ENCODE data around the gene AMOTL2.

AMOTL2 gene

DNA sequence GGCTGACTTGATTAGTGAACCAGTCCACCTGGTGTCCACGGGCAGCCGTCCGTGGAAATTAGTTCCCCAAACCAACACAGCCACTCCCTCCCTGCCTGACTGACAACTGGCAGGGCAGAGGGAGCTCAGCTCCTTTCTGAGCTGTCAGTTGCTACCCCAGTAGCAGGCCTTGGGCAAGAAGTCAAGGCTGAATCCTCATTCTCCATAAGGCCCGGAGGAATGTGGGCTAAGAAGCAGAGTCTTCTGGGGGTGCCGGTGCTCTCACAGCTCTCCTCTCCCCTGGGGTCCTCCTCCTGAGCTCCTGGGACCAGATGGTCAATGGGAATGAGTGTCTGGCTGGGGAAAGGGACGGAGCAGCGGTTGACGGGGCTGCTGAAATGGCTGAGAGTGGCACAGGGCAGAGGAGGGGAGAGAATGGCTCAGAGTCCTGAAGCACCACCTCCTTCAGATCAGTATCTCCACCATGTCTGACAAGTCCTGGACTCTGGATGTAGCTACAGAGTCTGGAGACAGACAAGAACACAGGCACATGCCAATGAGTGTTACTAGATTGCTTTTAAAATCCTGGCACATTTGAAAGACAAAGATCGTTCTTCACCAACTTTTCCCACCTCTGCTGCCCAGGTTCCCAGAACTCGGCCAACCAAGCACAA, 16.9 kb downstream of the AMOTL2 start:
- no peaks in the 10 kb centered on the region for H3K9me3 ChIP-seq (ENCODE audit: control insufficient read depth, low read length)
- peaks cover 85% of the 10 kb centered on the region for H3K36me3 ChIP-seq (ENCODE audit: control insufficient read depth, insufficient read depth, low read length)
- H3K4me3 ChIP-seq (ENCODE audit: extremely low read depth, insufficient read depth, low read length, poor library complexity, severe bottlenecking) = no peak overlapping the region
- H3K4me1 ChIP-seq (ENCODE audit: control insufficient read depth, insufficient read depth, low read length, poor library complexity, severe bottlenecking) = peaks cover 67% of the 10 kb centered on the region
- H3K27ac ChIP-seq (ENCODE audit: low read depth, low read length, severe bottlenecking) = peak overlapping the region; percentile 99
- 92% methylated on average over 4 of the region's 10 CpGs for WGBS, 2 experiments (ENCODE audit: insufficient coverage in 2 of 2)

DNA sequence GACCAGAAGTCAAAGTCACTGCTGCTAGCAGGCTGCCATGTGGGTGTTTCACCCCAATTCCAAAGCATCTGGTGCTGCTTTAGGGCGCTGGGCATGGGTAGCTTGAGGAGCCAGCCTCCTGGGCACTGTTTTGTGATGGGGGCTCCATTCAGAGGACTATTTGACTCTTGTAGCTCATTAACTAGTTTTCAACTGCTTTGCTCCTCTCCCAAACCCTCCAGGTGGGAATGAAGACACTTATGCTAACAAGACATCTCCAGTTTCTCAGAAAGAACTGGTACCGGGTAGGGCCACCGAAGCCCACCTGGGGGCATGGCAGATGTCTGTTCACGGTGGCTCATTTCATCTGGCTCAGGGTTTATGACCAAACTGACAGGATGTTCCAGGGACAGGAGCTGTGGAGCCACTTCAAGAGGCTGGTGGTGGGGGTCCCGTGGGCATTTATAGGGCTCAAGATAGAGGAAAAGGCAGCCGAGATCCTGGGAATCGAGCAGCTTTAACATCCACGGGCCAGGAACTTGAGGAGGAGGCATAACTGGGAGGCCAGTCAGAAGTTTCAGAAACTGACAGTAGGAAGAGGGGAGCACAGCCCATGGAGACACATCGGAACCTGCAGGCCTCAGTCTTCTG, 17.7 kb downstream of the AMOTL2 start:
- WGBS, 2 experiments (ENCODE audit: insufficient coverage in 2 of 2) = 94 to 98% methylated on average over 8 of the region's 9 CpGs
- peaks cover 79% of the 10 kb centered on the region for H3K36me3 ChIP-seq (ENCODE audit: control insufficient read depth, insufficient read depth, low read length)
- no peaks in the 10 kb centered on the region for H3K9me3 ChIP-seq (ENCODE audit: control insufficient read depth, low read length)
- H3K27ac ChIP-seq (ENCODE audit: low read depth, low read length, severe bottlenecking) = peak overlapping the region; percentile 99
- peaks cover 58% of the 10 kb centered on the region for H3K4me1 ChIP-seq (ENCODE audit: control insufficient read depth, insufficient read depth, low read length, poor library complexity, severe bottlenecking)
- no peak overlapping the region for H3K4me3 ChIP-seq (ENCODE audit: extremely low read depth, insufficient read depth, low read length, poor library complexity, severe bottlenecking)

DNA sequence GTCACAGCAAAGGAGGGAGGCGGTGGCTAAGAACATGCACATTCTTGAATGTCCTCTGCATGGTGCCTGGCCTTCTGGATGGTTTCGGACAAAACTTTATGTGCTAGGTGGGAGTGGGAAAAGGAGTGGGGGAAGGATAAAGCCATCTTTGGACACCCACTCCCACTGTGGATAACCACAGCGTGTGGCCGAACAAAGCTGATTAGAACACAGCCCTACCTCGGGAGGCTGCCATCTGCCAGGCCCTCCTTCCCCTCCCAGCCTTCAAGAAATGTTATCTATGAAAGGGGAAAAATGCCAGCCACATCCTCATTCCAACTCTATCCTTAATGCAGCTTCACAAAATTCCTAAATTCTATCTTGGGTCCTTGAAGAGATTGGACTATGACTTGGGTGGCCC, 18.8 kb downstream of the AMOTL2 start:
- Histone ChIP-seq H3K27ac (ENCODE audit: low read depth, low read length, severe bottlenecking) (peak overlapping the region; percentile 43), H3K36me3 (ENCODE audit: control insufficient read depth, insufficient read depth, low read length) (peaks cover 68% of the 10 kb centered on the region), H3K4me1 (ENCODE audit: control insufficient read depth, insufficient read depth, low read length, poor library complexity, severe bottlenecking) (peaks cover 48% of the 10 kb centered on the region), H3K9me3 (ENCODE audit: control insufficient read depth, low read length) (no peaks in the 10 kb centered on the region), H3K4me3 (ENCODE audit: extremely low read depth, insufficient read depth, low read length, poor library complexity, severe bottlenecking) (no peak overlapping the region)
- 93% methylated on average over 3 of the region's 5 CpGs; no CpG with 5 or more reads in 1 of the 2 experiments for WGBS, 2 experiments (ENCODE audit: insufficient coverage in 2 of 2)

DNA sequence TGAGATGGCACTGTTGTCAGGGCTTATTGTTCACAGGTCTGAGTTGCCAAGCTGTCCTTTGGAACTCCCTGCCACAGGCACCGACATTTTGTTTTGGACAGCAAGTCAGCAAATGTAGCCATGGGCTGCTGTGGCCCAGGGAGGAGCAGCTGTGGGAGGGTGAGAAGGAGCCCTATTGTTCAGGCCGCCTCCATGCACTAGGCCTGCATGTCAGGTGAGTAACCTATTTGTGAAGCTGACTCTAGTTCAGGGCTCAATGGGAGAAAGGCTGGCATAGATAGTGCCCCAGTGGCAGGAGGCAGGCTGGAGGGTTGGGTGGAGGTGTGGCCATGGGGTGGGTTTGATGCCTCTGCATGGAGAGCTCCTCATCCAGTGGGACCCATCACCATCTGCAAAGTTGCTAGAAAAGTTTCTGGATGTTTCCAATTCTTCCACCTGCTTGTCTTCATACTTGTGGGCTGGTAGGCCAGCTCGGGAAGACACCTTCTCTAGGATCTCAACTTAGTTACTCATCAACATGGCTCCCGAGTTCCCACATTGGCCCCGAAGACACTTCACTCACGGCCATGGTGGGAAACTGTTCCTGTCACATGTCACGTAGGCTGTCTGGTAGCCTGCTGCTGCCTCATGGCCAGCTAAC, 19.5 kb downstream of the AMOTL2 start:
- H3K27ac ChIP-seq (ENCODE audit: low read depth, low read length, severe bottlenecking) = peak overlapping the region; percentile 51
- H3K9me3 ChIP-seq (ENCODE audit: control insufficient read depth, low read length) = no peaks in the 10 kb centered on the region
- 92 to 99% methylated on average over 5 to 7 of the region's 7 CpGs for WGBS, 2 experiments (ENCODE audit: insufficient coverage in 2 of 2)
- H3K36me3 ChIP-seq (ENCODE audit: control insufficient read depth, insufficient read depth, low read length) = peaks cover 61% of the 10 kb centered on the region
- no peak overlapping the region for H3K4me3 ChIP-seq (ENCODE audit: extremely low read depth, insufficient read depth, low read length, poor library complexity, severe bottlenecking)
- H3K4me1 ChIP-seq (ENCODE audit: control insufficient read depth, insufficient read depth, low read length, poor library complexity, severe bottlenecking) = peaks cover 43% of the 10 kb centered on the region

DNA sequence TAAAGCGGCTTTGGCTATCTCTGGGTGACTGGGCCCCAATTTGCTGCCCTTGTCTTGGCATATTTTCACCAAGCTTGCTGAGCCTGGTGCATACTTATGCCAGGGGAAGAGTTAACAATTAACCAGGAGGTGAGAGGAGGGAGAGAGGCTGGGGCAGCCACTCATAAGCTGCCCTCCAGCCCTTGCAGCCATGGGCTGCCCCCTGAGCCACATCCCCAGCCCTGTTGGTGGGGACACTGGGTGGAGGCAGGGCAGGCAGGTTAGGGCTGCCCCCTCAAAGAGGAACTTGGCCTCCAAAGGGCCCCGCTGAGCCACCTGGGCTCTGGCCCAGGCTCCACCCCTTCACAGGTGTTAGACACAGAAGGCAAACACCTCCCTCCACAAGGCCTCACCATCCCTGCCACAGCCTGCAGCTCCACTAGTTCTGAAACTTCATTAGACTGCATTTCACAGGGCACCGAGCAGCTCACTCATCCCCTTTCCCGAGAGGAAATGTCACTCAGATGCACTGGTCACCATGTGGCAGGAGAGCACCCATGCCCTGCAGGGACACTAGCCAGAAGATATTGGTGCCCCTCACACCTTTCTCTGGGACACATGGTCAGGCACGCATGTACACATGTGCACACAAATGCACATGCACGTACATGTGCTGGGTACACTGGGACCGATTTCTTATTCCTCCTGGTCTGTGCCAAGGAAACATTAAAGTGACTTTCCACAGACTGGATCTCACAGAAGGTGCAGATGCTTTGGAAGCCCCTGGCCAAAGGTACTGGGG, 20.2 kb downstream of the AMOTL2 start:
- WGBS, 2 experiments (ENCODE audit: insufficient coverage in 2 of 2) = 94 to 97% methylated on average over 6 to 7 of the region's 7 CpGs
- Histone ChIP-seq H3K4me3 (ENCODE audit: extremely low read depth, insufficient read depth, low read length, poor library complexity, severe bottlenecking) (no peak overlapping the region), H3K36me3 (ENCODE audit: control insufficient read depth, insufficient read depth, low read length) (peaks cover 54% of the 10 kb centered on the region), H3K4me1 (ENCODE audit: control insufficient read depth, insufficient read depth, low read length, poor library complexity, severe bottlenecking) (peaks cover 39% of the 10 kb centered on the region), H3K27ac (ENCODE audit: low read depth, low read length, severe bottlenecking) (no peak overlapping the region), H3K9me3 (ENCODE audit: control insufficient read depth, low read length) (no peaks in the 10 kb centered on the region)

DNA sequence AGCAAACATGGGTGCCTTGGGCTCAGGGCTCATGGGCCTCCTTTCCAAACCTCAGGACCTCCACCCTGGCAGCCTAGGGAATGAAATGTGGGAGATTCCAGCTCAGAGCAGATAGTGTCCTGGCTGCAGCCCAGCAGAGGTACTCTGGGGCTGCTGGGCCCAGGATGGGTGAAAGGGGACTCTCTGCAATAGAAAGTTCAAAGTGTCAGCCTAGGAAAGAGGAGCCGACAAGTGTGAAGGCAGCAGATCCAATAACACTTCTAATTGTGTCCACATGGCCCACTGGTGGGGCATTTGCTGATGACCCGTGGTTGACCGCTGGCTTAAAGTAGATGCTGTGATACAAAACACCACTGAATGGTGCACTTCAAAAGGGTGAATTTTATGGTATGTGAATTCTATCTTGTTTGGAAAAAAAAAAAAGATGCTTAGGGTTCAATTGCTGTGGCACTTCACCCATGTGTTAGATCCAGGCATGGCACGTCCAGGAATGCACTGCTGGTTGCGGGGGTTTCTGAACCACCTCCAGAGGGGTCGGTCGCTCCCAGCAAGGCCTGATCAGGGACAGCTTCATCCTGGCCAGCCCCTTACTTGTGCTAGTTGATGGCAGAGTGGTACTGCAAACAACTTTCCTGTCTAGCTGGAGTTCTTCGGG, 20.9 kb downstream of the AMOTL2 start:
- Histone ChIP-seq H3K36me3 (ENCODE audit: control insufficient read depth, insufficient read depth, low read length) (peaks cover 47% of the 10 kb centered on the region), H3K27ac (ENCODE audit: low read depth, low read length, severe bottlenecking) (no peak overlapping the region), H3K4me1 (ENCODE audit: control insufficient read depth, insufficient read depth, low read length, poor library complexity, severe bottlenecking) (peaks cover 37% of the 10 kb centered on the region), H3K9me3 (ENCODE audit: control insufficient read depth, low read length) (no peaks in the 10 kb centered on the region), H3K4me3 (ENCODE audit: extremely low read depth, insufficient read depth, low read length, poor library complexity, severe bottlenecking) (no peak overlapping the region)
- WGBS, 2 experiments (ENCODE audit: insufficient coverage in 2 of 2) = 96 to 98% methylated on average over 5 to 8 of the region's 8 CpGs

DNA sequence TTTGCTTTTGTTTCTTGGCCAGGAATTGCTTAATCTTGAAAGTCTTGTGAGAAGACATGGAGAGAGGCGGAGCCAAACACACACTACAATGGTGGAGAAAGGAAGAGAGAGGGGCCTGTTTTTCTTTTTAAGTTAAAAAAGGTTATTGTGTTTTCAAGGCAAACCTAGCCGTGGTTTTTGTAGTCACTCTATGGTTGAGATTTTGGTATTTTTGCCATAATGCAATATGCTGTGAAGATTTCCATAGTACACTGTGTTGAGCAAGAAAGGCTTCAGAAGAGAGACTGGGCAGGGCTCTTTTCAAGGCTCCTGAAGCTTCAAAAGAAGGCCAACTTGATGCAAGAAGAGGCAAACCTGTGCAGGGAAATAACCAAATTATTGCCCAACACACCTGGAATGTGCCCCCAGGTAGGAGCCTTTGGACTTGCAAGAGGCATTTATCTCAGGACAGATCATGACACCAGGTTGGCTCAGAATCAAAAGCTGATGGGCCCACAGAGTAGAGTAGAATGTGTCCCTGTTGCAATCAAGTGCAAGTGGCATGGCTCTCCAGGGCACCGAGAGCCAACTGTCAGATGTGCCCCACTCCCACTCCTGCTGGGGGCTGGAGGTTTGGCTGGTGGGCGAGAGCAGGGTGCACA, 22.1 kb downstream of the AMOTL2 start:
- Histone ChIP-seq H3K27ac (ENCODE audit: low read depth, low read length, severe bottlenecking) (no peak overlapping the region), H3K9me3 (ENCODE audit: control insufficient read depth, low read length) (peaks cover 4% of the 10 kb centered on the region), H3K4me1 (ENCODE audit: control insufficient read depth, insufficient read depth, low read length, poor library complexity, severe bottlenecking) (peaks cover 27% of the 10 kb centered on the region), H3K36me3 (ENCODE audit: control insufficient read depth, insufficient read depth, low read length) (peaks cover 38% of the 10 kb centered on the region), H3K4me3 (ENCODE audit: extremely low read depth, insufficient read depth, low read length, poor library complexity, severe bottlenecking) (no peak overlapping the region)
- WGBS, 2 experiments (ENCODE audit: insufficient coverage in 2 of 2) = 56 to 80% methylated on average over 2 to 4 of the region's 4 CpGs

DNA sequence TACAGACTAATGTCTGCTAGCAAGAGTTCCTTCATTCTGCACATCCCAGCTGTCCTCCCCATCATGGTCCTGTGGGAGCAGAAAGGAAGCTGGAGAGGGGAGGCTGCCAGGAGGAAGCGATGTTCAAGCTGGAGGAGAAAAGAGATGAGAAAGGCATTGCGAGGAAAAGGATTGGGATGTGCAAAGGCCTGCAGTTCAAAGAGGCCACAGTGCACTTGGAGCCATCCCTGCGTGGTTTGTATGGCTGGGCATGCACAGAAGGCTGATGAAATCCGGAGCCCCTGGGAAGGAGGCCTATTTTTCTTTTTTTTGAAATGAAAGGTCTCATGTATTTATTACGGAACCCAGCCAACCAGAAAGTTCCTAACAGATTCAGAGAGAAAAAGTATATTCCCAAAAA, 22.8 kb downstream of the AMOTL2 start:
- 92 to 97% methylated on average over 2 to 4 of the region's 5 CpGs for WGBS, 2 experiments (ENCODE audit: insufficient coverage in 2 of 2)
- peaks cover 20% of the 10 kb centered on the region for H3K4me1 ChIP-seq (ENCODE audit: control insufficient read depth, insufficient read depth, low read length, poor library complexity, severe bottlenecking)

DNA sequence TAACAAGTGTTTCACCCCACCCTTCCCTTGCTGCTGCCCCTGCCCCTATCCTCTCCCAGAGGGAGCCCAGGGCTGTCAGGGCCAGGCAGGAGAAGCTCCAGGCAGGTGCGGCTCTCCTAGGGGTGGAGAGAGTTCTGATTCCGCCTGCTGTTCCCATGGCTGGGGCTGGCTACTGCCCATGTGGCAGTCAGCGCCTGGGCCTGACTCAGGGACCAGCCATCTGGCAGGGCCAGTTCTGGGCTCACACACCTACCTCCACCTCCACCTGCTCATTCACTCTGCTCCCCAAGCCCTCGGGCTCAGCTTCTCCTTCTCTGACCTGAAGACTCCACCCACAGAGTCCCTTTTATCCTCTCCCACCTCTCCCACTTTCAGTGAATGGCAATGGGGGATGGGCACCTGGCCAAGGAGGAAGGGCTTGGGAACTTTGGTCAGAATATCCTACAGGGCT, 23.4 kb downstream of the AMOTL2 start:
- Histone ChIP-seq H3K27ac (ENCODE audit: low read depth, low read length, severe bottlenecking) (no peak overlapping the region), H3K9me3 (ENCODE audit: control insufficient read depth, low read length) (peaks cover 15% of the 10 kb centered on the region), H3K36me3 (ENCODE audit: control insufficient read depth, insufficient read depth, low read length) (peaks cover 25% of the 10 kb centered on the region), H3K4me3 (ENCODE audit: extremely low read depth, insufficient read depth, low read length, poor library complexity, severe bottlenecking) (no peak overlapping the region), H3K4me1 (ENCODE audit: control insufficient read depth, insufficient read depth, low read length, poor library complexity, severe bottlenecking) (peaks cover 14% of the 10 kb centered on the region)
- 100% methylated on average over 1 of the region's 4 CpGs; no CpG with 5 or more reads in 1 of the 2 experiments for WGBS, 2 experiments (ENCODE audit: insufficient coverage in 2 of 2)

More for the DNA sequence above, 22.8 kb downstream of the AMOTL2 start:
- Histone ChIP-seq H3K4me3 (ENCODE audit: extremely low read depth, insufficient read depth, low read length, poor library complexity, severe bottlenecking) (no peak overlapping the region), H3K27ac (ENCODE audit: low read depth, low read length, severe bottlenecking) (no peak overlapping the region), H3K9me3 (ENCODE audit: control insufficient read depth, low read length) (peaks cover 11% of the 10 kb centered on the region), H3K36me3 (ENCODE audit: control insufficient read depth, insufficient read depth, low read length) (peaks cover 31% of the 10 kb centered on the region)

DNA sequence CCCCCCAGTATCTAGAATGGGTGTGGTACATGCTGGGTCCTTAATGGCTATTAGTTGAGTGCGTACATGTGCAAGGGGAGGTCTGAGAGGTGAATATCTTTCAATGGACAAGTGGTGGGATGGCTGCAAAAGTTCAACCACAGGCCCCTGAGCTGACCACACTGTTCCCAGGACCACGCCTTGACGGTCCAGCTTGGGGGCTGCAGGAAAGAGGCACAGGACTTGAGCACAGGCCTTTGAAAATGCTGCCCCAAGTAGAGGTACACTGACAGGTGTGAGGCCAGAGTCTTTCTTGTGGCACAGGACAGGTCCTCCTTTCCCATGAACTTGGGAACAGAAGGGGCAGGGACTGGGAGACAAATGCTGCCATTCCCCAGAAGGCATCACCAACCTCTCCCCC, 24.0 kb downstream of the AMOTL2 start:
- whole genome bisulfite sequencing, 2 experiments (ENCODE audit: insufficient coverage in 2 of 2) = 89 to 90% methylated on average over 2 to 3 of the region's 3 CpGs
- no peak overlapping the region for H3K27ac ChIP-seq (ENCODE audit: low read depth, low read length, severe bottlenecking)
- H3K4me3 ChIP-seq (ENCODE audit: extremely low read depth, insufficient read depth, low read length, poor library complexity, severe bottlenecking) = no peak overlapping the region
- peaks cover 19% of the 10 kb centered on the region for H3K36me3 ChIP-seq (ENCODE audit: control insufficient read depth, insufficient read depth, low read length)
- peaks cover 8% of the 10 kb centered on the region for H3K4me1 ChIP-seq (ENCODE audit: control insufficient read depth, insufficient read depth, low read length, poor library complexity, severe bottlenecking)
- H3K9me3 ChIP-seq (ENCODE audit: control insufficient read depth, low read length) = peaks cover 15% of the 10 kb centered on the region
